Measurements from ENCODE around the gene JAZF1.

- TF ChIP-seq, protein P1, sequence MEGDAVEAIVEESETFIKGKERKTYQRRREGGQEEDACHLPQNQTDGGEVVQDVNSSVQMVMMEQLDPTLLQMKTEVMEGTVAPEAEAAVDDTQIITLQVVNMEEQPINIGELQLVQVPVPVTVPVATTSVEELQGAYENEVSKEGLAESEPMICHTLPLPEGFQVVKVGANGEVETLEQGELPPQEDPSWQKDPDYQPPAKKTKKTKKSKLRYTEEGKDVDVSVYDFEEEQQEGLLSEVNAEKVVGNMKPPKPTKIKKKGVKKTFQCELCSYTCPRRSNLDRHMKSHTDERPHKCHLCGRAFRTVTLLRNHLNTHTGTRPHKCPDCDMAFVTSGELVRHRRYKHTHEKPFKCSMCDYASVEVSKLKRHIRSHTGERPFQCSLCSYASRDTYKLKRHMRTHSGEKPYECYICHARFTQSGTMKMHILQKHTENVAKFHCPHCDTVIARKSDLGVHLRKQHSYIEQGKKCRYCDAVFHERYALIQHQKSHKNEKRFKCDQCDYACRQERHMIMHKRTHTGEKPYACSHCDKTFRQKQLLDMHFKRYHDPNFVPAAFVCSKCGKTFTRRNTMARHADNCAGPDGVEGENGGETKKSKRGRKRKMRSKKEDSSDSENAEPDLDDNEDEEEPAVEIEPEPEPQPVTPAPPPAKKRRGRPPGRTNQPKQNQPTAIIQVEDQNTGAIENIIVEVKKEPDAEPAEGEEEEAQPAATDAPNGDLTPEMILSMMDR (IDR thresholded peaks at IDR 0.05; ENCODE audit: low read depth, low read length, poor library complexity, severe bottlenecking), result no peak
- no peak for TF ChIP-seq EZH2phosphoT487 (IDR thresholded peaks at IDR 0.05; ENCODE audit: borderline replicate concordance, low read length)
These were observed 227.2 kb downstream of the JAZF1 start for GRCh38 chr7:27953361-27953760.

All from DOHH2 (cell line).